HepG2 (cell line): Measurements from ENCODE around the gene OST4. TPM values are rescaled to one million over a fixed set of nuclear protein-coding genes. Genes with fewer than 3 reads are reported as not detected.
A peak's percentile ranks its signal among the peaks of the same experiment; 100 is the strongest.

Experiments used
- BORCS8-MEF2B ChIP-seq: sonication (generic); formaldehyde crosslinking; IDR thresholded peaks from 2 replicates; pipeline ENCODE4 v1.8.0; 2022; ENCODE audit warnings: mild to moderate bottlenecking, missing genetic modification reagents
- FOXA3 ChIP-seq: IDR thresholded peaks from 2 replicates; pipeline ENCODE4 v1.6.1; 2016; ENCODE audit warnings: missing genetic modification reagents, missing compliant biosample characterization
- HOXA3 ChIP-seq: sonication (generic); formaldehyde crosslinking; IDR thresholded peaks from 2 replicates; pipeline ENCODE4 v1.5.0; 2020; ENCODE audit warnings: missing genetic modification reagents
- NCOA2 ChIP-seq: sonication (generic); formaldehyde crosslinking; IDR thresholded peaks from 2 replicates; pipeline ENCODE4 v1.8.0; 2022; ENCODE audit warnings: inconsistent platforms
- NFE2L1 ChIP-seq: sonication (generic); formaldehyde crosslinking; IDR thresholded peaks from 2 replicates; pipeline ENCODE4 v1.4.0; 2020; ENCODE audit warnings: missing genetic modification reagents, mild to moderate bottlenecking, borderline replicate concordance
- NFKB2 ChIP-seq: sonication (generic); formaldehyde crosslinking; IDR thresholded peaks from 2 replicates; pipeline ENCODE4 v1.4.0; 2020; ENCODE audit warnings: missing genetic modification reagents, borderline replicate concordance
- PITX1 ChIP-seq: sonication (generic); formaldehyde crosslinking; IDR thresholded peaks from 2 replicates; pipeline ENCODE4 v1.5.1; 2020; ENCODE audit warnings: mild to moderate bottlenecking, missing genetic modification reagents
- RBAK ChIP-seq: sonication (generic); formaldehyde crosslinking; IDR thresholded peaks from 2 replicates; pipeline ENCODE4 v1.5.1; 2020; ENCODE audit warnings: mild to moderate bottlenecking, missing genetic modification reagents
- RBM39 ChIP-seq: fragments of 200-400 bp; formaldehyde crosslinking; IDR thresholded peaks from one replicate; pipeline ENCODE4 v1.6.1; 2018; ENCODE audit warnings: antibody characterized with exemption, mild to moderate bottlenecking, low read depth, low read length; ENCODE audit not compliant: poor library complexity, severe bottlenecking
- RELA ChIP-seq: sonication (generic); formaldehyde crosslinking; IDR thresholded peaks from 2 replicates; pipeline ENCODE4 v1.4.0; 2020; ENCODE audit warnings: missing genetic modification reagents
- SALL1 ChIP-seq: sonication (generic); formaldehyde crosslinking; IDR thresholded peaks from 2 replicates; pipeline ENCODE4 v1.8.0; 2022; ENCODE audit warnings: mild to moderate bottlenecking, missing genetic modification reagents
- SMARCC2 ChIP-seq: fragments of 450-650 bp; IDR thresholded peaks from 2 replicates; pipeline ENCODE4 v1.6.1; 2017; ENCODE audit warnings: antibody characterized with exemption, mild to moderate bottlenecking
- TBP ChIP-seq: sonication (generic); formaldehyde crosslinking; IDR thresholded peaks from 2 replicates; pipeline ENCODE4 v1.5.0; 2020; ENCODE audit warnings: missing genetic modification reagents
- ZNF121 ChIP-seq: sonication (generic); formaldehyde crosslinking; IDR thresholded peaks from 2 replicates; pipeline ENCODE4 v1.5.0; 2020; ENCODE audit warnings: mild to moderate bottlenecking, missing genetic modification reagents
- ZNF629 ChIP-seq: sonication (generic); formaldehyde crosslinking; conservative IDR thresholded peaks from 2 replicates; pipeline ENCODE4 v1.5.0; 2020; ENCODE audit warnings: missing genetic modification reagents
- ZNF788 ChIP-seq: sonication (generic); formaldehyde crosslinking; IDR thresholded peaks from 2 replicates; pipeline ENCODE4 v1.5.0; 2020; ENCODE audit warnings: mild to moderate bottlenecking, missing genetic modification reagents, borderline replicate concordance
- ZNF883 ChIP-seq: sonication (generic); formaldehyde crosslinking; IDR thresholded peaks from 2 replicates; pipeline ENCODE4 v1.5.1; 2020; ENCODE audit warnings: mild to moderate bottlenecking, missing genetic modification reagents; ENCODE audit errors: not compliant biosample characterization
- polyA plus RNA-seq, 8 experiments: library from polyadenylated mRNA; depleted of rRNA in 3 of 8; stranded (reverse) in 7 of 8; unstranded in 1 of 8; fragments of >200 nt; fragmentation: Illumina TruSeq in 4 of 8; extraction: Trizol in 4 of 8; gene quantifications; 2 replicates each; pipeline versions ENCODE4 v1.2.1 to v1.2.3, GENCODE V29; 2011 to 2016; ENCODE audit warnings: low read depth in 4 of 8, missing spikeins in 1 of 8, mixed read lengths in 1 of 8; ENCODE audit not compliant: insufficient read depth in 1 of 8
- total RNA-seq, 5 experiments: library from RNA; depleted of rRNA; stranded (reverse); fragments of >200 nt; fragmentation: Illumina TruSeq; extraction: Trizol; gene quantifications; 2 replicates each; pipeline ENCODE4 v1.2.3, GENCODE V29; 2016; ENCODE audit warnings: low read depth in 1 of 5
- TF ChIP-seq, protein P1 (sequence below): sonication (generic); formaldehyde crosslinking; IDR thresholded peaks from 2 replicates; pipeline ENCODE4 v1.5.0; 2020; ENCODE audit warnings: mild to moderate bottlenecking, missing genetic modification reagents, moderate library complexity
- TF ChIP-seq, protein P2 (sequence below): IDR thresholded peaks from 2 replicates; pipeline ENCODE4 v1.6.1; 2012; ENCODE audit warnings: inconsistent platforms
- TF ChIP-seq, protein P3 (sequence below): sonication (generic); formaldehyde crosslinking; IDR thresholded peaks from 2 replicates; pipeline ENCODE4 v1.5.0; 2020; ENCODE audit warnings: mild to moderate bottlenecking, missing genetic modification reagents
- TF ChIP-seq, protein P4 (sequence below): sonication (generic); formaldehyde crosslinking; IDR thresholded peaks from 2 replicates; pipeline ENCODE4 v1.8.0; 2022; ENCODE audit warnings: missing genetic modification reagents, mild to moderate bottlenecking, borderline replicate concordance
- TF ChIP-seq, protein P5 (sequence below): sonication (generic); formaldehyde crosslinking; IDR thresholded peaks from 2 replicates; pipeline ENCODE4 v1.5.1; 2020; ENCODE audit warnings: mild to moderate bottlenecking, missing genetic modification reagents, borderline replicate concordance
- TF ChIP-seq, protein P6 (sequence below): sonication (generic); formaldehyde crosslinking; IDR thresholded peaks from 2 replicates; pipeline ENCODE4 v1.8.0; 2022; ENCODE audit warnings: mild to moderate bottlenecking, missing genetic modification reagents

The OST4 gene
- total and polyA plus RNA-seq, 2 of the 13 experiments (the other 11 are each of a cell fraction or from before 2014, with no cell fraction given) = 498 to 584 TPM

DNA sequence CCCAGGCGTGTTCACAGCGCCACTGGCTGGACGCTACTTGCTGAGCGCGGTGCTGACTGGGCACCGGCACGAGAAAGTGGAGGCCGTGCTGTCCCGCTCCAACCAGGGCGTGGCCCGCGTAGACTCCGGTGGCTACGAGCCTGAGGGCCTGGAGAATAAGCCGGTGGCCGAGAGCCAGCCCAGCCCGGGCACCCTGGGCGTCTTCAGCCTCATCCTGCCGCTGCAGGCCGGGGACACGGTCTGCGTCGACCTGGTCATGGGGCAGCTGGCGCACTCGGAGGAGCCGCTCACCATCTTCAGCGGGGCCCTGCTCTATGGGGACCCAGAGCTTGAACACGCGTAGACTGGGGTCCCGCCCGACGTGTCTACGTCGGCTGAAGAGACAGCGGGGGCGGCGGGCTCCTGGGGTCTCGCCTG lies 14.2 kb upstream of the OST4 start (continued):
- TF ChIP-seq, protein P1, sequence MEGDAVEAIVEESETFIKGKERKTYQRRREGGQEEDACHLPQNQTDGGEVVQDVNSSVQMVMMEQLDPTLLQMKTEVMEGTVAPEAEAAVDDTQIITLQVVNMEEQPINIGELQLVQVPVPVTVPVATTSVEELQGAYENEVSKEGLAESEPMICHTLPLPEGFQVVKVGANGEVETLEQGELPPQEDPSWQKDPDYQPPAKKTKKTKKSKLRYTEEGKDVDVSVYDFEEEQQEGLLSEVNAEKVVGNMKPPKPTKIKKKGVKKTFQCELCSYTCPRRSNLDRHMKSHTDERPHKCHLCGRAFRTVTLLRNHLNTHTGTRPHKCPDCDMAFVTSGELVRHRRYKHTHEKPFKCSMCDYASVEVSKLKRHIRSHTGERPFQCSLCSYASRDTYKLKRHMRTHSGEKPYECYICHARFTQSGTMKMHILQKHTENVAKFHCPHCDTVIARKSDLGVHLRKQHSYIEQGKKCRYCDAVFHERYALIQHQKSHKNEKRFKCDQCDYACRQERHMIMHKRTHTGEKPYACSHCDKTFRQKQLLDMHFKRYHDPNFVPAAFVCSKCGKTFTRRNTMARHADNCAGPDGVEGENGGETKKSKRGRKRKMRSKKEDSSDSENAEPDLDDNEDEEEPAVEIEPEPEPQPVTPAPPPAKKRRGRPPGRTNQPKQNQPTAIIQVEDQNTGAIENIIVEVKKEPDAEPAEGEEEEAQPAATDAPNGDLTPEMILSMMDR (CRISPR knock-in tag) = peak; percentile 86
- TF ChIP-seq BORCS8-MEF2B (CRISPR knock-in tag) (0 out of 2 replicates have a peak, but pooled peaks have one; percentile 33), RBAK (CRISPR knock-in tag) (peak; percentile 50; the same call in 1 of the 2 replicates), ZNF788 (CRISPR knock-in tag) (no peak; the same call in 1 of the 2 replicates), RELA (CRISPR knock-in tag) (0 out of 2 replicates have a peak, but pooled peaks have one; percentile 5), HOXA3 (peak; percentile 63), PITX1 (CRISPR knock-in tag) (peak; percentile 66), RBM39 (peak; percentile 27), ZNF883 (CRISPR knock-in tag) (no peak), NCOA2 (CRISPR knock-in tag) (no peak), FOXA3 (no peak), ZNF121 (CRISPR knock-in tag) (peak; percentile 56; the same call in 1 of the 2 replicates), SALL1 (CRISPR knock-in tag) (no peak), NFKB2 (CRISPR knock-in tag) (no peak; the same call in 1 of the 2 replicates), SMARCC2 (no peak), ZNF629 (0 out of 2 replicates have a peak, but pooled peaks have one; percentile 10), NFE2L1 (no peak), TBP (CRISPR knock-in tag) (no peak)
- TF ChIP-seq, protein P2, sequence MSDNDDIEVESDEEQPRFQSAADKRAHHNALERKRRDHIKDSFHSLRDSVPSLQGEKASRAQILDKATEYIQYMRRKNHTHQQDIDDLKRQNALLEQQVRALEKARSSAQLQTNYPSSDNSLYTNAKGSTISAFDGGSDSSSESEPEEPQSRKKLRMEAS = peak; percentile 50; the same call in 1 of the 2 replicates
- TF ChIP-seq, protein P3, sequence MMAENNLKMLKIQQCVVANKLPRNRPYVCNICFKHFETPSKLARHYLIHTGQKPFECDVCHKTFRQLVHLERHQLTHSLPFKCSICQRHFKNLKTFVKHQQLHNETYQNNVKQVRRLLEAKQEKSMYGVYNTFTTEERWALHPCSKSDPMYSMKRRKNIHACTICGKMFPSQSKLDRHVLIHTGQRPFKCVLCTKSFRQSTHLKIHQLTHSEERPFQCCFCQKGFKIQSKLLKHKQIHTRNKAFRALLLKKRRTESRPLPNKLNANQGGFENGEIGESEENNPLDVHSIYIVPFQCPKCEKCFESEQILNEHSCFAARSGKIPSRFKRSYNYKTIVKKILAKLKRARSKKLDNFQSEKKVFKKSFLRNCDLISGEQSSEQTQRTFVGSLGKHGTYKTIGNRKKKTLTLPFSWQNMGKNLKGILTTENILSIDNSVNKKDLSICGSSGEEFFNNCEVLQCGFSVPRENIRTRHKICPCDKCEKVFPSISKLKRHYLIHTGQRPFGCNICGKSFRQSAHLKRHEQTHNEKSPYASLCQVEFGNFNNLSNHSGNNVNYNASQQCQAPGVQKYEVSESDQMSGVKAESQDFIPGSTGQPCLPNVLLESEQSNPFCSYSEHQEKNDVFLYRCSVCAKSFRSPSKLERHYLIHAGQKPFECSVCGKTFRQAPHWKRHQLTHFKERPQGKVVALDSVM (CRISPR knock-in tag) = peak; percentile 65; the same call in 1 of the 2 replicates
- TF ChIP-seq, protein P4, sequence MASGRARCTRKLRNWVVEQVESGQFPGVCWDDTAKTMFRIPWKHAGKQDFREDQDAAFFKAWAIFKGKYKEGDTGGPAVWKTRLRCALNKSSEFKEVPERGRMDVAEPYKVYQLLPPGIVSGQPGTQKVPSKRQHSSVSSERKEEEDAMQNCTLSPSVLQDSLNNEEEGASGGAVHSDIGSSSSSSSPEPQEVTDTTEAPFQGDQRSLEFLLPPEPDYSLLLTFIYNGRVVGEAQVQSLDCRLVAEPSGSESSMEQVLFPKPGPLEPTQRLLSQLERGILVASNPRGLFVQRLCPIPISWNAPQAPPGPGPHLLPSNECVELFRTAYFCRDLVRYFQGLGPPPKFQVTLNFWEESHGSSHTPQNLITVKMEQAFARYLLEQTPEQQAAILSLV = 0 out of 2 replicates have a peak, but pooled peaks have one; percentile 14
- TF ChIP-seq, protein P5, sequence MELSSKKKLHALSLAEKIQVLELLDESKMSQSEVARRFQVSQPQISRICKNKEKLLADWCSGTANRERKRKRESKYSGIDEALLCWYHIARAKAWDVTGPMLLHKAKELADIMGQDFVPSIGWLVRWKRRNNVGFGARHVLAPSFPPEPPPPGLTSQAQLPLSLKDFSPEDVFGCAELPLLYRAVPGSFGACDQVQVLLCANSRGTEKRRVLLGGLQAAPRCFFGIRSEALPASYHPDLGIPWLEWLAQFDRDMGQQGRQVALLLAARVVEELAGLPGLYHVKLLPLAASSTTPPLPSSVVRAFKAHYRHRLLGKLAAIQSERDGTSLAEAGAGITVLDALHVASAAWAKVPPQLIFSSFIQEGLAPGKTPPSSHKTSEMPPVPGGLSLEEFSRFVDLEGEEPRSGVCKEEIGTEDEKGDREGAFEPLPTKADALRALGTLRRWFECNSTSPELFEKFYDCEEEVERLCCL (CRISPR knock-in tag) = no peak
- TF ChIP-seq, protein P6, sequence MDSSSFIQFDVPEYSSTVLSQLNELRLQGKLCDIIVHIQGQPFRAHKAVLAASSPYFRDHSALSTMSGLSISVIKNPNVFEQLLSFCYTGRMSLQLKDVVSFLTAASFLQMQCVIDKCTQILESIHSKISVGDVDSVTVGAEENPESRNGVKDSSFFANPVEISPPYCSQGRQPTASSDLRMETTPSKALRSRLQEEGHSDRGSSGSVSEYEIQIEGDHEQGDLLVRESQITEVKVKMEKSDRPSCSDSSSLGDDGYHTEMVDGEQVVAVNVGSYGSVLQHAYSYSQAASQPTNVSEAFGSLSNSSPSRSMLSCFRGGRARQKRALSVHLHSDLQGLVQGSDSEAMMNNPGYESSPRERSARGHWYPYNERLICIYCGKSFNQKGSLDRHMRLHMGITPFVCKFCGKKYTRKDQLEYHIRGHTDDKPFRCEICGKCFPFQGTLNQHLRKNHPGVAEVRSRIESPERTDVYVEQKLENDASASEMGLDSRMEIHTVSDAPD (CRISPR knock-in tag) = no peak
